GM19452 (cell line): ENCODE measurements around the gene NDUFS7.
A peak's percentile ranks its signal among the peaks of the same experiment; 100 is the strongest.

Experiments
- ATAC-seq: cut with Tn5 transposase; IDR thresholded peaks from one replicate; pipeline ENCODE4 v1.9.1; 2021; ENCODE audit not compliant: unreplicated experiment

NDUFS7 gene

GRCh38 chr19:1399745-1400144 lies 16.0 kb downstream of the NDUFS7 start:
- no peak for ATAC-seq

GRCh38 chr19:1400281-1401137 lies 16.8 kb downstream of the NDUFS7 start:
- no peak for ATAC-seq

GRCh38 chr19:1401138-1401888 lies 17.6 kb downstream of the NDUFS7 start, which contains the start of gene GAMT:
Gene GAMT (minus strand): TSS chr19:1401542. CDS start chr19:1401476, 66 bp downstream.
- no peak for ATAC-seq

GRCh38 chr19:1401889-1402217 lies 18.1 kb downstream of the NDUFS7 start:
- no peak for ATAC-seq

DNA sequence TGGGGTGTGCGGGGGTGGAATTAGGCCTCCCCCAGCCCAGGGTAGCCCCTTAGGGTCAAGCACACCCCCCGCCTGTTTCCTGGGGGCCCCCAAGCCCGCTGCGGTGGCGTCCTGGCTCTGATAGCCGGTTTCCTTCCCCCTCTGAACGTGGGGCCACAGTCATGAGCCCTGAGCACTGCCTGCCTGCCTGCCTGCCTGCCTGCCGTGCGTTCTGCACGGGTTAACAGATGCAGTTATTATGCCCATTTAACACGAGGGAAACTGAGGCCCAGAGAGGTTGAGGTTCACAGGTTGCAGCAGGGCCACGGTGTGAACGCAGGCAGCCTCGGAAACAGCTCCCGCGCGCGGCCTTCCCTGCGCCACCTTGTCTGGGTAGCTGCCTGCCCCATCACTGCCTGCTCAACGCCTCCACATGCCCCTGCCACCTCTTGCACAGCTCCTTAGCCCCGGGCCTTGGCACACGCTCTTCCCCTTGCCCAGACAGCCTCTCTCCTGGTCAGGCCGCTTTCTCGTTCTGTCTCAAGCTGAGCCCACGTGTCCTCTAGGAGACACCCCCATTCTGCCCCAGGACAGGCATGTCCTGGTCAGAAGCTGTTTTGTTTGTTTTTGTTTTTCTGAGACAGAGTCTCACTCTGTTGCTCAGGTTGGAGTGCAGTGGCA lies 18.8 kb downstream of the NDUFS7 start:
- no peak for ATAC-seq

- ATAC-seq: peak; percentile 78
Observed at GRCh38 chr19:1406774-1407527, 23.2 kb downstream of the NDUFS7 start.

DNA sequence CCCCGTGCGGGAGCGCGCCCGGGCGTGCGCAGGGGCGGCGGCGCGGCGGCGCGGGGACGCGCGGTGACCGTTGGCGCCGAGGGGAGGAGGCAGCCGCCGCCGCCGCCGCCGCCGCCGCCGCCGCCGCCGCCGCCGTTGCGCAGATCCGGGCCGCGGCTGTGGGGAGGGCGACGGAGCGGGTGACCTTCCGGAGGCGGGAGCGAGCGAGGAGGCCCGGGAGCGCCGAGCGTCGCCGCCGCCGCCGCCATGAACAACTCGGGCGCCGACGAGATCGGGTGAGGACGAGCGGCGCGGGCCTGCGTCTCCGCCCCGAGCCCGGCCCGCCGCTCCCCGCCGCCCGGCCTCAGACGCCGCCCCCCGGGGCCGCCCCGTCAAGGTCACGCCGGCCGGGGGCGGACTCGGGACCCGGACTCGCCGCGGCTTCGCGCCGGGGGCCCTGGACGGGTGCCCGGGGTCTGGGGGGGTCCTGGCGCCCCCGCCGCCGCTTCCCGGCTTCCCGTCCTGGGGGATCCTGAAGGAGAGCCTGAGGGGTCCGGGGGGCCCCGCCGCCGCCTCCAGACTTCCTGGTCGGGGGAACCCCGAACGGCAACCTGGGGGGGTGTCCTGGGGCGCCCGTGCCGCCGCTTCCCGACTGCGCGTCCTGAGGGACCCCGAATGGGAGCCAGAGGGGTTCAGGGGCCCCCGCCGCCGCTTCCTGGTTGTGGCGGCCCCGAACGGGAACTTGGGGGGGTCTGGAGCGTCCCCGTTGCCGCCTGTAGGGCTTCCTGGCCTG lies 24.0 kb downstream of the NDUFS7 start, which contains the start of gene DAZAP1:
Gene DAZAP1 (plus strand): TSS at position 59 of the 772 bp plus-strand sequence. CDS start 188 bp downstream, at position 247.
- ATAC-seq: peak; percentile 29

DNA sequence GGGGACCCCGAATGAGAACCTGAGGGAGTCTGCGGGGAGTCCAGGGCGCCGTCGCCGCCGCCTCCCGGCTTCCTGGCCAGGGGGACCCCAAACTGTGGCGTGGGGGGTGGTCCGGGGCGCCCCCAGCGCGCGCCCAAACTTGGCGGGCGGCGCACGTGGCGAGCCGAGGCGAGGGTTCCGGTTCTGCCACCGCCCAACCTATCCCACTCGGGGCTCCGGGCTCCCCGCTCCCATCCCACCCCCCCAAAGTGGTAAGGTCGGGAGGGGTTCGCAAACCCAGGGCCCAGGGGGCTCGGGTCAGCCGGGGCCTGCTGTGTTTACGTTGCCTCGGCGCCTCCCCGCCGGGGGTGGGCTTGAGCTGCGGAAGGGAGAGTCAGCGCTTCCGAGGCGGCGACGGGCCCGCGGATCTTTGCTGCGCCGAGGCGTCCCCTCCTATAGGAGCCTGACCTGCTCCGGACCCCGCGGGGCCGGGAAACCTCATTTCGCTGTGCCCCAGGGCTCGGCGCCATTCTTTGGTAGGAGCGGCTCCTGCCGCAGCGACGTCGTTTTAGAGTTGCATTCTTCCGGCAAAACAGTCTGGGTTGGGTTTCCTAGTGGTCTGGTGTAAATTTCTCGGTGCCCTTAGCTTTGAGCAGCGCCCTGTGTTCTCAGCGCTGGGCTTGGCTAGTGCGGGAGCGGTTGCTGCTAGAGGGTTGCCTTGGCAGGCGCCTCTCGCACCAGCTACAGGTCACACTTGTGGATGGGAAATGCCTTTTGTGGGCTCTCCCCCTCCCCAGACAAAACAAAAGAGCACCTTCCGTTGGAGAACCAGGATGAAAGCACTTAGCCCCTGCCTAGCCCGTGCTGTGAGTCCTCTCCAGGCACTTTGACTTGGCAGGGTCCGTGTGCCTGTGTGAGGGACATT lies 24.8 kb downstream of the NDUFS7 start:
- ATAC-seq: no peak

GRCh38 chr19:1409204-1410005 lies 25.7 kb downstream of the NDUFS7 start:
- no peak for ATAC-seq

- ATAC-seq: no peak
Observed at GRCh38 chr19:1410136-1410786, 26.6 kb downstream of the NDUFS7 start.

DNA sequence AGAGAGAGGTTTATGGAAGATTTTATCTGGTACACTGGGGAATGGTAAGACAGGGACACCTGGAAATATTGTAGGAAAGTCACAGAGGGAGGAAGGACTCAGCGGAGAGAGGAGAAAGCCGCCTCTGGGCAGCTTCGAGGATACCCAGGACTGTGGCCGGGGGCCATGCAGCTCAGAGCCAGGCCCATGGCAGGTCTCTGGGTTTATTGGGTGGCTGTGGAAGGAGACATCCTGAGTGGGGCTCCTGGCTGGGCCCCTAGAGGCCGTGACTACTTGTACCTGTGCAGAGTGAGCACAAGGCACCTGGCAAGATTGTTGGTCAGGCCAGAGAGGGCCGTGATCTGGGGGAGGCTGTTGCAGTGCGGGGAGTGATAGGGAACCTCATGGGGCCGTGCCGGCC lies 27.1 kb downstream of the NDUFS7 start:
- ATAC-seq: no peak

DNA sequence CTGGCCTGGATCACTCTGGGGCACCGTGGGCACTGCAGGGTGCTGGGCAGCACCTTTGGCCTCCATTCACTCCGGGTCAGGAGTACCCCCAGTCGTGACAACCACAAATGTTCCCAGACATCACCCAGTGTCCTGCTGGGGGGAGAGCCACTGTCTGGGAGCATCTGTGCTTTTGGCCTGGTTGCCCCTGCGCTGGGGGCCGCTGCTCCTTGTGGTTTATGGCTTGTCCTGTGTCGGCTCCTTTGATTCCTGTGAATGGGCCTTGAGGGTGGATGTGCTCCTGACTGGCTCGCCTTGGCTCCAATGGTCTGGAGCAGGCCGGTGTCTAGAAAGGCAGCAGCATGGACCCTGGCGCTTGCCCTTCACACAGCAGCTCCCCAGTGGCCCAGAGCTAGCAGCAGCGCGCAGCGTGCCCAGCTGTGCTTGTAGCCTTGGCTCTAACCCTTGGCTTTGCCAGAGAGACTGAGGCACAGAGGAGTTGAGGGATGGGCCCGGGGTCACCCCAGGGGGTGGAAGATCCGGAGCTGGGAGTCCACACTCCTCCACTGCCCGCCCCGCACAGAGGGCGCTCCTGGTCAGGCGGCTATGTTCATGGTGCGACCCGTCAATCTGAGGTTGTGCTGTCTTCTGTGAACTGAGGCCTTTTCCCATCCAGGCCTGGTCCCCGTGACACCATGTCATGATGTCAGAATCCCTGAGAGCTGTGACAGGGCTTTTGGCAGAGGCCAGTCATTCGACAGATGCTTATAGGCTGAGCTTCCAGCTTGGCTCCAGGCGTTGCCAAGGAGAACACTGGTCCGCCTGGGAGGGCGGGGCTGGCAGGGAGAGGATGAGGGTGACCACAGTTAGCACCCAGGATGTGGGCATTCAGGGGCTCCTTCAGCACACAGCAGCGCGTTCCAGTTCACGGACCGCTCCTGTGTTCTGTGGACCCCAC lies 27.8 kb downstream of the NDUFS7 start:
- ATAC-seq: no peak

DNA sequence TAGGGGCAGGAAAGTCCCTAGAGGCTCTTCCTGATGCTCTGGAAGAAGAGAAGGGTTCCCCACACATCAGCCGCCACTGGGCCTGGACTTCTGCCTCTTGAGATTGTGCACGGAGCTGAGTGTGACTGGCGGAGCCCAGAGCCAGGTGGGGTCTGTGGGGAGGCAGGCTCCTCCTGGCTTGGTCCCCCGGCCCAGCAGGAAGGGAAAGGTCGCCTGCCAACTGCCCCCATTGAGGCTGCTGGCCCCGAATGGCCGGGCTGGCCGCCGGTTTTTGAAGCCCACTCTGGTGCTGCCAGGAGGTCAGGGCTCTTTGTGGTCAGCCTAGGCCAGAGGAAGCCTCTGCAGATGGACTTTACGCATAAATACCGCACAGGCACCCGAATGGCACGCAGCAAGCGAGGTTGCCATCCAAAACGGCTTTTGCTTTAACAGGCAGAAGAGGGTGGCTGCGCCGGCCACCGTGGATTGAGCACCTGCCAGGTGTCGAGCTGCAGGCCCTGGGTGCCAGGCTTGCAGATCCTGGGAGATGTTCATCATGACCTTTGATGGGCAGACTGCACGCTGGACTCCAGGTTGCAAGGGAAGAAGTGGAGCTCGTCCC lies 28.7 kb downstream of the NDUFS7 start:
- no peak for ATAC-seq

DNA sequence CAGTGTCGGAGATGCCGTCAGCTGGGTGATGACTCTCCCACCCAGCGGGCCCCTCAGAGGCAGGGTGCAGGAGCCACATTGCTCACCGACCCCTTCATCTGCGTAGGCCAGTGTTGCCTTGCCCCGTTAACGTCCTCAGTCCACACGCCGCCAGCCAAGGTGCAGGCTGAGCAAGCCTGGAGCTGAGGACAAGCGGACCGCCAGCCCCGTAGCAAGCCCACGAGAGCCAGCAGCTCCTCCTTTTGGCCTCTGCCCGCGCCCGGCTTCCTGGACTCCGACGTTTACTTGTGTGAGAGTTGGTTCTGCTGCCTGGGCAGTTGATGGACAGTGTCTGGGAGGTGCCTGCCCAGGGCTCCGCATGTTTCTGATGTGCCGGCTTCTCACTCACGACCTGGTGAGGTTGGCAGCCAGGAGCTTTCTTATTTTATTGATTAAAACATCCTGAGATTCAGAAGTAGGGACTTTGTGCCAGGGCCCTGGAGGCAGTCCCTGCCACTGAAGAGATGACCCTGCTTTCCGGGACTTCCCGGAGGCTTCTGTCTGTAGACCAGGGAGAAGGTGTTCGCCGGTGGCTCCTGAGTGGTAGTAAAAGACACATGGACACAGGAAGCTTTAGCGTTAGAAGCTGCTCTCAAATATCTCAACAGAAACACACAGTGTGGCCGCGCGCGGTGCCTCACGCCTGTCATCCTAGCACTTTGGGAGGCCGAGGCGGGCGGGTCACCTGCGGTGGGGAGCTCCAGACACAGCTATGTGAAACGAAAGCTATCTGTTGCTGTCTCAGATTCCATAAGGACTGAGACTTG lies 29.5 kb downstream of the NDUFS7 start:
- no peak for ATAC-seq

- no peak for ATAC-seq
Observed at GRCh38 chr19:1416014-1416841, 32.5 kb downstream of the NDUFS7 start.
